H1 (cell line): ENCODE data around the gene PDLIM3. TPM values are rescaled to one million over a fixed set of nuclear protein-coding genes. Genes with fewer than 3 reads are reported as not detected.

ENCODE experiments used
- CTCF ChIA-PET: fragments of 300-600 bp; sonication (Branson Sonifier 250); formaldehyde crosslinking; loops from one replicate; lab custom pipeline; 2021; ENCODE audit not compliant: partially characterized antibody; lab: Charles Lee
- POLR2A ChIA-PET: fragments of 300-600 bp; sonication (Branson Sonifier 250); formaldehyde crosslinking; loops from one replicate; lab custom pipeline; 2021; ENCODE audit warnings: inconsistent platforms; ENCODE audit not compliant: partially characterized antibody; lab: Charles Lee
- DNase-seq, 2 experiments: peaks; one replicate each; pipeline versions ENCODE4 v3.0.0 to v3.0.0-alpha.2; 2010 to 2022; ENCODE audit warnings: low spot score in 2 of 2, low read depth in 1 of 2, mixed read lengths in 1 of 2
- FAIRE-seq: peaks from 2 replicates; lab custom pipeline; 2011; peaks lifted over from hg19 to GRCh38; lab: Jason Lieb, UNC
- H2AFZ ChIP-seq: 2 replicates; pipeline ENCODE4 v1.8.1; 2012; ENCODE audit warnings: low read length, inconsistent platforms
- H2AK5ac ChIP-seq: 2 replicates; pipeline ENCODE4 v1.6.1; 2013; ENCODE audit warnings: low read depth, low read length
- H2BK120ac ChIP-seq: replicated peaks from 2 replicates; pipeline ENCODE3; 2013; ENCODE audit warnings: low read depth, low read length, inconsistent platforms
- H2BK12ac ChIP-seq: 2 replicates; pipeline ENCODE4 v1.6.1; 2013; ENCODE audit warnings: low read depth, low read length
- H2BK15ac ChIP-seq: 2 replicates; pipeline ENCODE4 v1.6.1; 2013; ENCODE audit warnings: low read length
- H2BK20ac ChIP-seq: 2 replicates; pipeline ENCODE4 v1.6.1; 2013; ENCODE audit warnings: low read length
- H2BK5ac ChIP-seq: 2 replicates; pipeline ENCODE4 v1.6.1; 2013; ENCODE audit warnings: low read depth, low read length
- H3K14ac ChIP-seq: 2 replicates; pipeline ENCODE4 v1.6.1; 2013; ENCODE audit warnings: inconsistent platforms; ENCODE audit not compliant: insufficient read length
- H3K18ac ChIP-seq: 2 replicates; pipeline ENCODE4 v1.6.1; 2013; ENCODE audit warnings: low read length; ENCODE audit errors: extremely low read depth
- H3K23ac ChIP-seq: 2 replicates; pipeline ENCODE4 v1.6.1; 2013; ENCODE audit warnings: inconsistent platforms; ENCODE audit not compliant: insufficient read length
- H3K23me2 ChIP-seq: 2 replicates; pipeline ENCODE4 v1.6.1; 2013; ENCODE audit warnings: low read depth, low read length
- H3K27ac ChIP-seq: 2 replicates; pipeline ENCODE4 v1.6.1; 2011; ENCODE audit warnings: low read depth, low read length, inconsistent platforms
- H3K27me3 ChIP-seq, 4 experiments: replicated peaks in 1 of 4; 1 replicate in 1 of 4; 2 replicates in 3 of 4; pipeline versions ENCODE4 v1.6.1 to v1.8.1; 2011 to 2013; ENCODE audit warnings: low read length in 3 of 4, mild to moderate bottlenecking in 3 of 4, inconsistent platforms in 2 of 4, mixed read lengths in 2 of 4, moderate library complexity in 1 of 4; ENCODE audit not compliant: control insufficient read depth in 3 of 4, insufficient read depth in 3 of 4; ENCODE audit errors: extremely low read depth in 1 of 4
- H3K36me3 ChIP-seq, 4 experiments: 2 replicates each; pipeline versions ENCODE4 v1.6.1 to v1.8.1; 2011 to 2013; ENCODE audit warnings: mild to moderate bottlenecking in 4 of 4, low read length in 3 of 4, moderate library complexity in 2 of 4, control low read depth in 1 of 4, inconsistent platforms in 1 of 4; ENCODE audit not compliant: insufficient read depth in 4 of 4, control insufficient read depth in 2 of 4
- H3K4ac ChIP-seq: replicated peaks from 2 replicates; pipeline ENCODE3; 2013; ENCODE audit warnings: low read length, low read depth, mixed read lengths, inconsistent platforms; ENCODE audit not compliant: insufficient read length
- H3K4me1 ChIP-seq, 4 experiments: replicated peaks in 1 of 4; 1 replicate in 1 of 4; 2 replicates in 3 of 4; pipeline versions ENCODE4 v1.6.1 to v1.8.1; 2011 to 2013; ENCODE audit warnings: low read length in 3 of 4, inconsistent platforms in 2 of 4, mixed read lengths in 1 of 4; ENCODE audit not compliant: insufficient read depth in 4 of 4, control insufficient read depth in 3 of 4
- H3K4me2 ChIP-seq, 2 experiments: 2 replicates each; pipeline versions ENCODE4 v1.6.1 to v1.8.1; 2011 to 2013; ENCODE audit warnings: low read depth in 2 of 2, low read length in 2 of 2, control low read depth in 1 of 2, inconsistent platforms in 1 of 2, mild to moderate bottlenecking in 1 of 2; ENCODE audit not compliant: insufficient read depth in 1 of 2
- H3K4me3 ChIP-seq, 4 experiments: fragments of 200-600, 300-600 bp in 1 of 4; sonication (generic), shearing (Covaris generic), sonication (Bioruptor Twin) in 1 of 4; 2 replicates each; pipeline versions ENCODE4 v1.5.1 to v1.8.1; 2011 to 2016; ENCODE audit warnings: low read length in 4 of 4, low read depth in 3 of 4, control low read depth in 2 of 4, inconsistent platforms in 2 of 4, mild to moderate bottlenecking in 2 of 4, mixed read lengths in 1 of 4, moderate library complexity in 1 of 4; ENCODE audit not compliant: insufficient read depth in 2 of 4; ENCODE audit errors: extremely low read depth in 1 of 4
- H3K56ac ChIP-seq: replicated peaks from 2 replicates; pipeline ENCODE3; 2013; ENCODE audit warnings: low read depth, mild to moderate bottlenecking, mixed read lengths, low read length, inconsistent platforms; ENCODE audit not compliant: insufficient read length
- H3K79me1 ChIP-seq: 2 replicates; pipeline ENCODE4 v1.6.1; 2013; ENCODE audit warnings: low read depth, low read length, control low read depth
- H3K79me2 ChIP-seq, 2 experiments: 2 replicates each; pipeline versions ENCODE4 v1.6.1 to v1.8.1; 2012 to 2013; ENCODE audit warnings: low read length in 2 of 2, mild to moderate bottlenecking in 2 of 2, inconsistent platforms in 1 of 2; ENCODE audit not compliant: insufficient read depth in 2 of 2, control insufficient read depth in 1 of 2
- H3K9ac ChIP-seq, 4 experiments: replicated peaks in 1 of 4; 1 replicate in 1 of 4; 2 replicates in 3 of 4; pipeline versions ENCODE4 v1.6.1 to v1.8.1; 2011 to 2013; ENCODE audit warnings: low read depth in 3 of 4, low read length in 3 of 4, control low read depth in 2 of 4, mild to moderate bottlenecking in 2 of 4, moderate library complexity in 2 of 4, inconsistent platforms in 1 of 4; ENCODE audit errors: extremely low read depth in 1 of 4
- H3K9me3 ChIP-seq, 2 experiments: 2 replicates each; pipeline versions ENCODE4 v1.6.1 to v1.8.1; 2012 to 2013; ENCODE audit warnings: mild to moderate bottlenecking in 2 of 2, moderate library complexity in 2 of 2, control low read depth in 1 of 2, inconsistent platforms in 1 of 2, low read depth in 1 of 2, low read length in 1 of 2, mixed read lengths in 1 of 2; ENCODE audit not compliant: insufficient read depth in 2 of 2
- H4K20me1 ChIP-seq, 2 experiments: replicated peaks in 1 of 2; 2 replicates each; pipeline versions ENCODE3 to v1.8.1; 2011 to 2013; ENCODE audit warnings: inconsistent platforms in 2 of 2, low read length in 2 of 2, mild to moderate bottlenecking in 1 of 2; ENCODE audit not compliant: insufficient read depth in 2 of 2, control insufficient read depth in 1 of 2
- H4K5ac ChIP-seq: 2 replicates; pipeline ENCODE4 v1.6.1; 2013; ENCODE audit warnings: low read length, low read depth, mixed read lengths, inconsistent platforms; ENCODE audit not compliant: insufficient read length
- H4K8ac ChIP-seq: 2 replicates; pipeline ENCODE4 v1.8.0; 2013; ENCODE audit warnings: mild to moderate bottlenecking, moderate library complexity, low read length, inconsistent platforms; ENCODE audit not compliant: insufficient read depth; ENCODE audit errors: extremely low read depth
- H4K91ac ChIP-seq: replicated peaks from 2 replicates; pipeline ENCODE3; 2013; ENCODE audit warnings: low read length, mixed read lengths, inconsistent platforms; ENCODE audit not compliant: insufficient read length
- EP300 ChIP-seq, 2 experiments: IDR thresholded peaks; 1 replicate in 1 of 2; 2 replicates in 1 of 2; pipeline ENCODE4 v1.6.1; 2011 to 2012; ENCODE audit warnings: low read depth in 2 of 2, low read length in 2 of 2, mild to moderate bottlenecking in 2 of 2, borderline replicate concordance in 1 of 2, inconsistent platforms in 1 of 2, moderate library complexity in 1 of 2
- NANOG ChIP-seq: IDR thresholded peaks from 2 replicates; pipeline ENCODE4 v1.6.1; 2011; ENCODE audit warnings: low read length, low read depth, mild to moderate bottlenecking, inconsistent platforms; ENCODE audit not compliant: insufficient read depth, poor library complexity, severe bottlenecking
- POLR2A ChIP-seq, 2 experiments: IDR thresholded peaks; 1 replicate in 1 of 2; 2 replicates in 1 of 2; pipeline ENCODE4 v1.6.1; 2011; ENCODE audit warnings: low read depth in 2 of 2, low read length in 2 of 2, mild to moderate bottlenecking in 2 of 2; ENCODE audit errors: control extremely low read depth in 1 of 2
- WGBS, 2 experiments: shearing (Covaris generic) in 1 of 2; methylation state at CpG; one replicate each; pipeline versions ENCODE4 v1.1.6 to v1.1.7; 2013 to 2015; ENCODE audit warnings: low lambda C conversion rate in 2 of 2, mixed read lengths in 2 of 2, inconsistent platforms in 1 of 2, low coverage in 1 of 2, missing lambda C conversion rate in 1 of 2; ENCODE audit not compliant: insufficient replicate concordance in 2 of 2, insufficient coverage in 1 of 2, insufficient read length in 1 of 2; ENCODE audit errors: extremely low coverage in 1 of 2, missing lambda C conversion rate in 1 of 2; 5-methylcytosine and 5-hydroxymethylcytosine counted together
- polyA plus RNA-seq, 7 experiments: library from polyadenylated mRNA; depleted of rRNA in 3 of 7; stranded (reverse) in 5 of 7; unstranded in 2 of 7; fragments of >200 nt in 5 of 7; fragments of 200-250 nt in 2 of 7; gene quantifications; 1 replicate in 5 of 7; 2 replicates in 1 of 7; 4 replicates in 1 of 7; pipeline versions ENCODE4 v1.2.1 to v1.2.3, GENCODE V29; 2011 to 2013; ENCODE audit warnings: missing spikeins in 2 of 7, mixed read lengths in 2 of 7
- total RNA-seq: library from RNA; stranded (reverse); fragmentation: NEBNext Ultra II Directional; extraction: Animal tissue kit (Norgen Biotek cat#: 25700); gene quantifications from 2 replicates; pipeline ENCODE4 v1.2.1, GENCODE V29; 2021

Gene PDLIM3
- total and polyA plus RNA-seq, 2 of the 8 experiments (the other 6 are each of a cell fraction or from before 2014, with no cell fraction given): 7.6 to 8.1 TPM

- no peak for FAIRE-seq
- no peak overlapping the region for H3K14ac ChIP-seq
- 68% methylated on average over 2 of the region's 2 CpGs; no CpG with 5 or more reads in 1 of the 2 experiments for whole genome bisulfite sequencing, 2 experiments
Measured at GRCh38 chr4:185456131-185456530, 79.2 kb downstream of the PDLIM3 start.

More at GRCh38 chr4:185456131-185456530, 79.2 kb downstream of the PDLIM3 start:
- no peak overlapping the region for H4K5ac ChIP-seq
- no peak overlapping the region for H3K4me3 ChIP-seq
- no peaks in the 10 kb centered on the region for H3K9me3 ChIP-seq
- H3K23me2 ChIP-seq: no peaks in the 10 kb centered on the region
- H2AK5ac ChIP-seq: no peak overlapping the region
- H4K8ac ChIP-seq: no peak overlapping the region
- H2BK15ac ChIP-seq: no peak overlapping the region
- H2BK20ac ChIP-seq: no peak overlapping the region
- H3K79me2 ChIP-seq: no peaks in the 10 kb centered on the region
- H4K20me1 ChIP-seq: no peaks in the 10 kb centered on the region
- TF ChIP-seq NANOG (no peak), EP300 (IDR thresholded peaks at IDR 0.05; ENCODE audit: borderline replicate concordance in 1 of 2, low read depth in 2 of 2, low read length in 2 of 2) (no peak), POLR2A (IDR thresholded peaks at IDR 0.05; ENCODE audit: control extremely low read depth in 1 of 2, low read depth in 2 of 2, low read length in 2 of 2) (no peak)
- H3K23ac ChIP-seq: no peak overlapping the region
- no peak overlapping the region for H2AFZ ChIP-seq
- no peaks in the 10 kb centered on the region for H3K36me3 ChIP-seq
- peaks cover 0 to 5% (median 1%) of the 10 kb centered on the region in 4 experiments; a peak in 1 of 7 replicates for H3K4me1 ChIP-seq
- POLR2A ChIA-PET: no interaction called here
- no peaks in the 10 kb centered on the region for H3K27me3 ChIP-seq
- no peaks in the 10 kb centered on the region for H3K79me1 ChIP-seq
- CTCF ChIA-PET: interaction anchor here (0.6 to 1.3 kb wide), 2 partner anchors 9 to 171 kb away, joined by 3 read pairs; no protein-coding TSS in a partner anchor
- H3K56ac ChIP-seq: no peak overlapping the region
- no peak overlapping the region for H3K4ac ChIP-seq
- H3K18ac ChIP-seq: no peak overlapping the region
- no peak for DNase-seq
- no peak overlapping the region for H3K4me2 ChIP-seq
- no peak overlapping the region for H2BK120ac ChIP-seq
- no peak overlapping the region for H3K27ac ChIP-seq
- no peak overlapping the region for H4K91ac ChIP-seq
- no peak overlapping the region for H2BK5ac ChIP-seq
- H3K9ac ChIP-seq: no peak overlapping the region
- no peak overlapping the region for H2BK12ac ChIP-seq

Other genes with a start within 250 kb of the PDLIM3 start
- gene LRP2BP, start 139.6 kb downstream of the PDLIM3 start, total RNA-seq: 0.30 and 0.40 TPM in 2 replicates
- gene LRP2BP, start 139.6 kb downstream of the PDLIM3 start, polyA plus RNA-seq (2011; rRNA removed): 0.06 and 0.12 TPM in 2 replicates
- gene ANKRD37, start 138.7 kb downstream of the PDLIM3 start, total RNA-seq: 2.8 TPM in 2 replicates
- gene ANKRD37, start 138.7 kb downstream of the PDLIM3 start, polyA plus RNA-seq (2011; rRNA removed): 3.4 and 3.8 TPM in 2 replicates
- gene UFSP2, start 109.5 kb downstream of the PDLIM3 start, total RNA-seq: 24.0 and 26.0 TPM in 2 replicates
- 15.7 and 22.9 TPM in 2 replicates for gene UFSP2, start 109.5 kb downstream of the PDLIM3 start, polyA plus RNA-seq (2011; rRNA removed)
- gene CCDC110, start 63.8 kb downstream of the PDLIM3 start, total RNA-seq: 2.5 and 3.1 TPM in 2 replicates
- 0.33 and 0.36 TPM in 2 replicates for gene CCDC110, start 63.8 kb downstream of the PDLIM3 start, polyA plus RNA-seq (2011; rRNA removed)